Skin epidermis (tissue), 12 donors: ENCODE results near the gene TSPO.
"Not testable (repeated sequence)": the region's sequence is repeated elsewhere in the genome, so short reads cannot be mapped to it uniquely, and the experiment has no call there.

Source experiments
- H3K27ac ChIP-seq, 21 experiments: fragments of 200-600 bp; sonication (generic) in 11 of 21; one replicate each; pipeline ENCODE4 v1.5.0; 2020; ENCODE audit warnings: mild to moderate bottlenecking in 3 of 21, inconsistent platforms in 2 of 21, moderate library complexity in 2 of 21
- H3K4me3 ChIP-seq, 7 experiments: fragments of 200-600 bp; sonication (generic) in 2 of 7; one replicate each; pipeline ENCODE4 v1.5.0; 2020; ENCODE audit warnings: inconsistent platforms in 2 of 7, mild to moderate bottlenecking in 2 of 7, moderate library complexity in 1 of 7

The TSPO gene

GRCh38 chr22:43151251-43152002 lies at the start of gene TSPO:
Gene TSPO (plus strand): TSS chr22:43151559. CDS start chr22:43159239, 7,680 bp downstream.
- H3K27ac ChIP-seq, result peak within 1 kb of the TSS; percentile 75 to 98 (median 93)
- peak within 1 kb of the TSS; percentile 64 to 98 (median 94) for H3K4me3 ChIP-seq

GRCh38 chr22:43104056-43104625 lies 47.2 kb upstream of the TSPO start:
- not testable (repeated sequence) for H3K4me3 ChIP-seq
- peak overlapping the region in 1 of 21 experiments; percentile 14 for H3K27ac ChIP-seq

DNA sequence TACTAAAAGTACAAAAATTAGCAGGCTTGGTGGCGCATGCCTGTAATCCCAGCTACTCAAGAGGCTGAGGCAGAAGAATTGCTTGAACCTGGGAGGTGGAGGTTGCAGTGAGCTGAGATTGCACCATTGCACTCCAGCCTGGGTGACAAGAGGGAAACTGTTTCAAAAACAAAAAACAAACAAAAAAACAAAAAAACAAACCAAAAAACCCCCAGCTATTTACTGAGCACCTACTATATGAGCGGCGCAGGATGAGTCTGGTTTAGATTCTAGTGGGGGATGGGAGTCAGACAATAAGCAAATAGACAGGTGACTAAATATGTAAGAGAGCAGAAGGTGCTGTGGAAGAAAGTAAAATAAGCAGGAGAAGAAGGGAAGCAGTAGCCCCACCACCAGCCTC lies 46.4 kb upstream of the TSPO start:
- H3K4me3 ChIP-seq, H3K27ac ChIP-seq: not testable (repeated sequence)

DNA sequence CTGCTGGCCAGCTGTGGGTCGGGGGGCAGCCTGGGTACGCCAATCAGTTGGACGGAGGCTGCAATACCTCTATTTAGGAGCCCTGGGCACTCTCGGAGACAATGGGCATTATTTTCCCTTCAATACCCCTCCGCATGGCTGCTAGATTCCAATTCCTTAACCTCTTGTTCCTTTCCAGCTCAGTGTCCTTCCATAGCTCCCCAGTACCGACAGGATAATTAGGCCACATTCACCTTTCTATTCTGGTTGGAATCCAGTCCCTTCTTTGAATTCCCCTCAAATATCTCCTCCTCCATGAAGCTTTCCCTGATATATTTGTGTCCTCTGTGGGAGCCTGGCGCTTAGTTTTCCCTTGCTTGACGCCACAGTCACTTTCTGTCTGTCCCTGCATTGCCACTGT lies 45.1 kb upstream of the TSPO start:
- no peak overlapping the region for H3K27ac ChIP-seq
- no peak overlapping the region for H3K4me3 ChIP-seq

DNA sequence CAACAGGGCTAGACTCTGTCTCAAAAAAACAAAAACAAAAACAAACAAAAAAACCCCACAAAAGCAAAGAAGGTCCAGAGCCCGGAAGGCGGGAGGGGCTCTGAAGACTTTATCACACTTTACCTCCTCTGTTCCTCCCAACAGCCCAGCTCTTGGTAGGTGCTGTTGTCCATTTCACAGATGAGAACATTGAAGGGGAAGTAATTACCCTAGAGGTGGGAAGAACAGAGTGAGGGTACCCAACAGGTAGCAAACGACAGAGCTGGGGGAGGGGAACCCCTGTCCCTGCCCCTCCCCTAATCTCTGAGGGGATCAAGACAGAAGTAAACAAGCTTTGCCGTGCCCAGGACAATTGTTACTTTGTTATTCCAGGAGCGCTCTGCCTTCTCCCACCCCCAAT lies 41.8 kb upstream of the TSPO start:
- no peak overlapping the region for H3K4me3 ChIP-seq
- no peak overlapping the region for H3K27ac ChIP-seq

GRCh38 chr22:43109921-43110443 lies 41.4 kb upstream of the TSPO start:
- peak overlapping the region in 1 of 21 experiments; percentile 77 for H3K27ac ChIP-seq
- peak overlapping the region; percentile 36 to 74 (median 56) for H3K4me3 ChIP-seq

DNA sequence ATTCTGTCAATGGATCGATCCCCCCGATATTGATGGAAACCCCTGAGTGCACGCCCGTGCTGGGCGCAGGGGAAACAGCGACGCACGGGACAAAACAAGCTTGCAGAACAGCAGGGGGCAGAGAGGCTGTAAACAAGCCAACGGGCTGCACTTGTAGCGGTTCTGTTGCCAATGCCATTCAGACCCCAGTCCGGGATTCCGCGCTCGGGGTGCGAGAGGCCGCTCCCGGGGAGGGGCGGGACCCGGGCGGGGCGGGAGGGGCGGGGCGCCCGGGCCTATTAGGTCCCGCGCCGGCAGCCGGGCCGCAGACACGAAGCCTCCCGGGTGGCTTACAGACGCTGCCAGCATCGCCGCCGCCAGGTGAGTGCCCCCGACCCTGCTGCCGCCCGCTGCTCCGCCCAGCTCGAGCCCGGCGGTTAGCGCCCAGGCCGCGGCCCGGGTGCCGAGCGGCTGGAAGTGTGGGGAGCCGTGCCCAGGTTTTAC lies 40.9 kb upstream of the TSPO start, which contains the start of gene BIK:
Gene BIK, plus strand, starts transcription at position 307 of the 483 bp plus-strand sequence. CDS start 13,273 bp downstream, outside the sequence.
- H3K27ac ChIP-seq, result peak within 1 kb of the TSS in 11 of 21 experiments; percentile 13 to 77 (median 28)
- peak within 1 kb of the TSS; percentile 36 to 74 (median 56) for H3K4me3 ChIP-seq

DNA sequence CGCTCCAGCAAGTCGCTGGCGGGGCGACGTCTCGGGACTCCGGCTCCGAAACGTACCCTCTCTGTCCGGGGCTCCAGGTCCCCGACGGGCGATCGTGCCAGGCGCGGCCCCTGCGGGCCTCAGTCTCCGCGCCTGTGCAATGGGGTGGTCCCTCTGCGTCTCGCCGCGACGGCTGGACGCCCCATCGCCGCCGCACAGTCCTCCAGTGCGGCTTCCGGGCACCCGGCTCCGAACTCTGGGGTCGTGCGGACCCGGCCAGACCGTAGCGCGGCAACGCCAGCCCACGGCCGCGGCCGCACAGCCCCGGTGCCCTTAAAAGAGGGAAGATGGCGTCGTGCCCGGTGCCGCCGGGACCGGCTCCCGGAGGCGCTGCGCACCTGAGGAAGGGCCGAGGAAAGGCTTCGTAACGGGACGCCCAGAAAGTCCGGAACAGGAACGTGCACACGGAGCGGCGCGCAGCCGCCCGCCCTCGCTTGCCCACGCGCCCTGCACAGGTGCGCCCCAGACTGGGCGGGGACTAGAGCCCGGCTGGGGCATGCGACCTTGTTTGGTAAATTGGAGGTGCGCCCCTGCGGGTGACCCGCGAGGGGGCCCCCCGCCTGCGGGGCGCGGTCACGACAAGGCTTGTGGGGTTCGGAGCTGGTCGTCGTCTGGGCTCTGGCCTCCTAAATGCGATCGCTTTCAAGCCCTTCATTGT lies 40.3 kb upstream of the TSPO start:
- Histone ChIP-seq H3K4me3 (peak overlapping the region; percentile 36 to 74 (median 56)), H3K27ac (peak overlapping the region in 11 of 21 experiments; percentile 13 to 77 (median 28))

- Histone ChIP-seq H3K27ac (no peak overlapping the region), H3K4me3 (no peak overlapping the region)
Observed at GRCh38 chr22:43113526-43114251, 37.7 kb upstream of the TSPO start.

DNA sequence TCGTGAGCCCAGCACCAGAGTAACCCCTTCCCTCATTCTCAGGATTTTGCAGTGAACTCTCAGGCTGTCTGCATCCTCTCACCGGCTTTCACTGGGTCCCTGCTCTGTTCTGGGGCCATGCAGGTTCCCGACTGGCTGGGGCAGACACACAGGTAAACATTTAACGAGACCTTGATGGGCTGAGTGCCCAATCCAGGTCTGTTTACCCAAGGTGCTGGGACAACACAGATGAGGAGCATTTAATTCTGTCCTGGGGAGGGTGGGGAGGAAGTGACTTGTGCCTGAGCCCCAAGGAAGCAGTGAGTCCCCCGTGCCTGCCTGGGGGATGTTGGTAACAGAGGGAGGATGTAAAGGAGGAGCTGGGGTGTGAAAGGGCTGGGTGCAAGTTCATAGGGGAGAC lies 36.4 kb upstream of the TSPO start:
- H3K4me3 ChIP-seq, result no peak overlapping the region
- H3K27ac ChIP-seq, result no peak overlapping the region

DNA sequence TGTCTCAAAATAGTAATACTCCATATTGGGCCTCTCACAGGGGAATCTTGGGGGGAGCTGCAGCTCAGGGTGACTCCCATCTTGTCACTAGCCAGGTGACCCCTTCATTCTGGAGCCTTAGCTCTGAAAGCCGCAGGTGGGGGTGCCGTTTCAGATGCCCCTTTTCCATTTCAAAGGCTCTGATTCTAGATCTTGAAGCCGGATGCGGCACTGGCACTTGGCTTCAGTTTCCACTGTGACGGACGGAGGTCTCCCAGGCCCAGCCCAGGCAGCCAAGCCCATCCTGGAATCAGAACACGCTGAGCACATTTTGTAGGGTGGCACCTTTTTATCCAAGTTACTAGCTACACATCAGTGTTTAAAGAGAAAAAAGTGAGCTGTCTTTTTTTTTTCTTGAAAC lies 34.4 kb upstream of the TSPO start:
- H3K27ac ChIP-seq, result no peak overlapping the region
- H3K4me3 ChIP-seq, result no peak overlapping the region

DNA sequence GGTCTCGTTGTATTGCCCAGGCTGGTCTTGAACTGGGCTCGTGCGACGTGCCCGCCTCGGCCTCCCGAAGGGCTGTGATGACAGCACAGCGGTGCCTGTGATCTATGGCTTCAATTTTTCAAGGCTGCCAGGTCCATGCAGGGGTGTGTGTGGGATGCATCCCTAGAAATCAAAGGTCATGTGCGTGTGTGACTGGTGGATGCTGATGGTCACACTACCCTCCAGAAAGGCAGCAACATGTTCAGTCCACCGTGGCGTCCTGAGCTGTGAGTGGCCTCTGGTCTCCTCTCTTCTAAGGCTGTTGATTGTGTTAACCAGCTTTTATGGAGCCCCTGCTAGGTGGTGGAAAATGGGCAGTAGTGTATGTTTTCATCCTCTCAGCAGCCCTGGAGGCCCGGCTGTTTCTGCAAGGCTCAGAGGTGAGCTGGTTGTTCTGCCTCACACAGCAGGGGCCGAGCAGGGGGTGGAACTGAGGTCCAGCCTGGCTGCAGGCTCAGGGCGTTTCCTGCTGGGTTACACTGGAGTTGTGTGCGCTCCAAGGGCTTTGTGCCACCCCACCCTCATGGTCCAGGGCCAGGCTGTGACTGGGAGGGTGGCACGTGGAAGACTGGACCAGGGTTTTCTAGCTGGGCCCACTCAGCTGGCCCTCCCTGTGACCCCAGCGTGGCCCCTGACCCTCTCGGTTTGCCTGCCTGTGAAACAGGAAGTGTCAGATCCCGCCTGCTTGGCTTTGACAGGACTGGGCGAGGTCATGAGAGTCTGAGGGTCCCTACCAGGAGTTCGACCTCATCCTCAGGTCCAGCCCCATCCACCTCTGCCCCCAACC lies 33.1 kb upstream of the TSPO start:
- H3K27ac ChIP-seq, result no peak overlapping the region
- no peak overlapping the region for H3K4me3 ChIP-seq

- Histone ChIP-seq H3K27ac (no peak overlapping the region), H3K4me3 (no peak overlapping the region)
Observed at GRCh38 chr22:43118953-43119458, 32.4 kb upstream of the TSPO start.

- H3K27ac ChIP-seq, result peak overlapping the region in 2 of 21 experiments; percentile 3 to 48
- no peak overlapping the region for H3K4me3 ChIP-seq
Observed at GRCh38 chr22:43126501-43127165, 24.7 kb upstream of the TSPO start.

- Histone ChIP-seq H3K27ac (peak overlapping the region in 3 of 21 experiments; percentile 3 to 48 (median 8)), H3K4me3 (no peak overlapping the region)
Observed at GRCh38 chr22:43127166-43127908, 24.0 kb upstream of the TSPO start.

DNA sequence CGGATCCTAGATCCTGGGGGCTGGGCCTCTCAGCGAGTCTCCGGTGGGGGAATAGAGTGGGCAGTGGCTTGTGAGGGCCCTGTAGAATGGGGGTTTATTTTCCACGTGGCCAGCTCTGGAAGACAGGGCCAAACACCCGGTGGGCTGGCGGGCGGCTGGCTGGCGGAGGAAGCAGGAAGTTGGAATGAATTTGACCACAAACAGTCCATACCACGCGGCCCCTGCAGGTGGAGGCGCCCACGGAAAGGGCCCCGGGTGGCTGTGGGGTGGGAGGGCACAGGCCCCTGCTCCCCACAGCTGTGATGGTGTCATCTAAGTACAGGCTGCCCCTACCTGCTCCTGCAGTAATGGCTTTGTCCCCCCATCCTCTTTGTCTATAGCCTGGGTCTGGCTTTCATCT lies 23.2 kb upstream of the TSPO start:
- H3K4me3 ChIP-seq, result no peak overlapping the region
- peak overlapping the region in 1 of 21 experiments; percentile 8 for H3K27ac ChIP-seq

DNA sequence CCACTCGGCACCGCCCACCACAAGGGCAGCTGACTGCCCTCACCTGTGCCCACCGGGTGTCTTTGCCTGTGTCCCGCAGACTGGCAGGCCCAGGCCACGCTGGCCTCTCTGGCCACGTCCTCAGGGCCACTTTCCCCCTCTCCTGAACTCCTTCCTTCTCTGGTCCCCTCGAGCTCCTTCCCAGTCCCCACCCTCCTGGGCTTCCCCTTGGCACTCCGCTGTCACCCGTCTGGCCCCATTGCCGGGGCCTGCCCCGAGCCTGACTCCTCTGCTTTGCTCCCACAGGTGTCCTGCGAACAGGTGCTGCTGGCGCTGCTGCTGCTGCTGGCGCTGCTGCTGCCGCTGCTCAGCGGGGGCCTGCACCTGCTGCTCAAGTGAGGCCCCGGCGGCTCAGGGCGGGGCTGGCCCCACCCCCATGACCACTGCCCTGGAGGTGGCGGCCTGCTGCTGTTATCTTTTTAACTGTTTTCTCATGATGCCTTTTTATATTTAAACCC lies 22.4 kb upstream of the TSPO start:
- Histone ChIP-seq H3K4me3 (no peak overlapping the region), H3K27ac (no peak overlapping the region)
